ENCODE measurements around the gene HOXD10.

GRCh38 chr2:176098366-176099158 is 18.0 kb upstream of the HOXD10 start:
- TF ChIP-seq, protein P1, sequence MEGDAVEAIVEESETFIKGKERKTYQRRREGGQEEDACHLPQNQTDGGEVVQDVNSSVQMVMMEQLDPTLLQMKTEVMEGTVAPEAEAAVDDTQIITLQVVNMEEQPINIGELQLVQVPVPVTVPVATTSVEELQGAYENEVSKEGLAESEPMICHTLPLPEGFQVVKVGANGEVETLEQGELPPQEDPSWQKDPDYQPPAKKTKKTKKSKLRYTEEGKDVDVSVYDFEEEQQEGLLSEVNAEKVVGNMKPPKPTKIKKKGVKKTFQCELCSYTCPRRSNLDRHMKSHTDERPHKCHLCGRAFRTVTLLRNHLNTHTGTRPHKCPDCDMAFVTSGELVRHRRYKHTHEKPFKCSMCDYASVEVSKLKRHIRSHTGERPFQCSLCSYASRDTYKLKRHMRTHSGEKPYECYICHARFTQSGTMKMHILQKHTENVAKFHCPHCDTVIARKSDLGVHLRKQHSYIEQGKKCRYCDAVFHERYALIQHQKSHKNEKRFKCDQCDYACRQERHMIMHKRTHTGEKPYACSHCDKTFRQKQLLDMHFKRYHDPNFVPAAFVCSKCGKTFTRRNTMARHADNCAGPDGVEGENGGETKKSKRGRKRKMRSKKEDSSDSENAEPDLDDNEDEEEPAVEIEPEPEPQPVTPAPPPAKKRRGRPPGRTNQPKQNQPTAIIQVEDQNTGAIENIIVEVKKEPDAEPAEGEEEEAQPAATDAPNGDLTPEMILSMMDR (IDR thresholded peaks at IDR 0.05) = no peak
- no peak for TF ChIP-seq POLR2A (IDR thresholded peaks at IDR 0.05)

Data from ovary (tissue), 3 donors.